SKM-1 (cell line): ENCODE data around the gene SYT15B.
"Not testable (repeated sequence)": the region's sequence is repeated elsewhere in the genome, so short reads cannot be mapped to it uniquely, and the experiment has no call there.

Experiments
- DNase-seq: peaks from one replicate; lab custom pipeline; 2025; ENCODE audit not compliant: unreplicated experiment; lab: John Stamatoyannopoulos, UW

SYT15B gene

DNA sequence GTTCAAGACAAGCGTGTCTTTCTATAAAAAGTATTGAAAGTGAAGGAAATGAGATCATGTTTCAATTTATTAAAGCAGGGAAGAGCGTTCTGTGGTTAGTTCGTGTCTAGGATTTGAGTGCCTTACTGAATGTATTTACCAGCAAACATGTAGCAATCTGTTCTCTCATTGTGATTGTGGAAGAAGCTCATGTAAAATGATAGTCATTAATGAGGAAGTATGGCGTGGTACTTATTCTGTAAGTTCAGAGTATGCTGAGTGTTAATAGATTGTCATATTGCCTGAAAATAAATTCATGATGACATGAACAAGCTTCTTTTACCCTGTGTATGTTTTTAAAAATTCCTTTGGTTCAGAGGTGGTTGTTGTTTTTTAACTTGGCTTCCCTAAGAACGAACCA is 32.5 kb downstream of the SYT15B start:
- DNase-seq = not testable (repeated sequence)

DNA sequence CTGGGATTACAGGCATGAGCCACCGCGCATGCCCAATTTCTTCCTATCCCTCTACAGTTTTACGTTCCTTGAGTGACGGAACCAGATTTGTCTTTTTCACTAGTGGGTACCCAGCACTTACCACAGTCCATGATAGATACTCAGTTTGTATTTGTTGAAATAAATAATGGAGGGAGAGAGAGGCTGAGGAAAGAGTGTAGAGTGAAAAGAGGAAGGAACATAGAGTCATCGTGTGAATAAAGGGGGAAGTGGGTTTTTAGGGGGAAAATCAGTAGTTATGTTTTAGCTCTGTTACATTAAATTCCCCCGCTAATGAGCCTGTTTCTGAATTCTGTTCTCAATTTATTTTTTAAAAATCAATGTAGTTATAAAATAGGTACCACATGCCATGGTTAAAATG is 37.7 kb downstream of the SYT15B start:
- DNase-seq = not testable (repeated sequence)

DNA sequence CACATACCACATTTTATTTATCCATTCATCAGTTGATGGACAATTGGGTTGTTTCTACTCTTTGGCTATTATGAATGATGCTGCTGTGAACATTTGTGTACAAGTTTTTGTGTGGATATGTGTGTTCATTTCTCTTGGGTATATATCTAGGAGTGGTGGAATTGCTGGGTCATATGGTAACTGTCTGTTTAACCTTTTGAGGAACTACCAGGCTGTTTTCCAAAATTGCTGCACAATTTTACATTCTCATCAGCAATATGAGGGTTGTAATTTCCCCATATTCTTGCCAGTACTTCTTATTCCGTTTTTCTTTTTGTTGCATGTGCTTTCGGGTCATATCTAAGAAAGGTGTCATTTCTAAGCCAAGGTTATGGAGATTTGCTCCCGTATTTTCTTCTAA is 38.3 kb downstream of the SYT15B start:
- DNase-seq = not testable (repeated sequence)

DNA sequence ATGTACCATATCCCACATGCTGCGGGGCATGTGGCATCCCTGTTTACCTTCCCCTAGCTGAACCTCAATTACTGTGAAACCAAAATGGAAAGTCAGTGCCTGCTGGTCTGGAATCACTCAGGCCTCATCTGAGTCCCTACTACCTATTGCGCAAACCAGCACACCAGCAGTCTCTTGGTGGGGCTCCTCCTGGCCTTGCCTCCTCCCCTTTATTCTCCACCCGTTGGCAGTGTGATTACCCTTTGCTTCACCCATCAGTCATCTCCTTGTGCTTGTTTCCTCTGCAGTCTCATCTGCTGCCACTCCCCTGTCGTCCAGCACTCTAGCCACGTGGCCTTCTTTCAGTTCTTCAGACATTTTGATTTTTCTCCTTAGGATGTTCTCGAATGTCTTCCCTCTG is 39.3 kb downstream of the SYT15B start:
- DNase-seq = not testable (repeated sequence)

DNA sequence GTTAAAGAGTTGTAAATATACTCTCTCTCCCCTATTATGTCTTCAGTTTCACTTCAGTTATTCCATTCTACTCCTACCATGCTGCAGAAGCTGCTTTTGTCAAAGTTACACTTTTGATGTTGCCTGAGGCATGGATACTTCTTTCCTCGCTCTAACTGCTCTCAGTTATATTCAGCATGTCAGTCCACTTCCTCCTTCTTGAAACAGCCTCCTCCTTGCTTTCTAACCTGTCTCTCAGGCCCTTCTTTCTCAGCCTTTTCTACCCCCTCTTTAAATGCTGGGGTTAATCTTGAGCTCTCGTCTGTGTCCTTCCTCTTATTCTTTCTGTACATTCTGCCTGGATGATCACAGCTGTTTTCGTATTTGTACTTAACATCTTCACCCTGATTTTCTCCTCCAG is 40.0 kb downstream of the SYT15B start:
- not testable (repeated sequence) for DNase-seq

DNA sequence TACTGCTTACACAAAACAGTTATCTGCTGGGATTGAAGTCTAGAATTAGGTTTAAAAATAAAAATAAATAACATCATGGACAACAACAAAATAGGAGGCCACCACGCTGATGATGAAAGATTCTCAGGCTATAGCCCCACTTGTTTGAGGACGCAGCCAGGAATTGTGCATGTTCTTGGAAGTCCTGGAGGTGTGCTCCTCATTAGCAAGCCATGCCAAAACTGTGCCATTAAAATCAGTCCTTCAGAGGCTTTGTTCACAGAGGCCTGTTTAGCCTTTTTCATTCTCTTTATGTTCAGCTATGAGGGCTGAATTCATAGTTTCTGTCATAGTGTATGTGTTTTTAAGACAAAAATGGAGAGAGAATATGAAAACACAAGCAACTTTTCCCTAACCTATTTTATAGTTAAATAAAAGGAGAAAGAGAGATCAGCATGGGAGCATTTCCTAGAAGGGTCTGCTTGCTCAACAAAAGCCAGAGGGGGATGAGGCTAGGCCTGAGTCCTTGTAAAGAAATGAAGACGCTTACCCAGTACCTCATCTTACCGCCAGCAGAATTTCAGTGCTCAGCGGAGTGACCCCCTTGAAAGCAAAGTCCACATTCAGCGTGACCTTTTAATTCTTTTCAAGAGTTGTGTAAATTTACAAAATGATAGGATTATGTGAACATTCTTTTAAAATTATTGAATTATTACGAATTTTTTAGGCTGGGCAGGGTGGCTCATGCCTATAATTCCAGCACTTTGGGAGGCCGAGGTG is 46.2 kb downstream of the SYT15B start:
- not testable (repeated sequence) for DNase-seq
